C4-2B (cell line): ENCODE measurements around the gene SPATA12.

Source experiments
- H3K27ac ChIP-seq: fragments of 450-650 bp; 2 replicates; pipeline ENCODE4 v1.5.1; 2017
- ZFX ChIP-seq: fragments of 450-650 bp; IDR thresholded peaks from 2 replicates; pipeline ENCODE4 v1.6.1; 2017
- TF ChIP-seq, protein P1 (sequence below): fragments of 450-650 bp; conservative IDR thresholded peaks from 2 replicates; pipeline ENCODE4 v1.5.1; 2017; ENCODE audit warnings: mild to moderate bottlenecking

Gene SPATA12

DNA sequence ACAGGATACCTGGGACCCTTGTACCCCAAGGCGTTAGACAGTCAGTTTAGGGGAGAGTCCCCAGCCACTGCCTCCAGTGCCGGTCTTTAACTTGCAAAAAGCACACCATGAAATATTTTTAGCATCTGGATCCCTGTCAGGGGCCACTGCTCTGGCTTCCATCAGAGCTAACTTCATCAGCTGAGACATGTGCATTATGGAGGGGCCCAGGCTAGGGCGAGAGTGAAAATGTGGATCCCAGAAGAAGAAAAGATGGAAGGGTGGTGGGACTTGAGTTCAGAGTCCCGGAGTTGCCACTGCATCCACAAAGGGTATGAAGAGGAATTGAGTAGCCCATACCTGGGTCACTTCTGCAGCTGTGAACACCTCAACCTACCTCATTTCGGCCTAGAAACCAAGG is 23.5 kb upstream of the SPATA12 start:
- TF ChIP-seq, protein P1, sequence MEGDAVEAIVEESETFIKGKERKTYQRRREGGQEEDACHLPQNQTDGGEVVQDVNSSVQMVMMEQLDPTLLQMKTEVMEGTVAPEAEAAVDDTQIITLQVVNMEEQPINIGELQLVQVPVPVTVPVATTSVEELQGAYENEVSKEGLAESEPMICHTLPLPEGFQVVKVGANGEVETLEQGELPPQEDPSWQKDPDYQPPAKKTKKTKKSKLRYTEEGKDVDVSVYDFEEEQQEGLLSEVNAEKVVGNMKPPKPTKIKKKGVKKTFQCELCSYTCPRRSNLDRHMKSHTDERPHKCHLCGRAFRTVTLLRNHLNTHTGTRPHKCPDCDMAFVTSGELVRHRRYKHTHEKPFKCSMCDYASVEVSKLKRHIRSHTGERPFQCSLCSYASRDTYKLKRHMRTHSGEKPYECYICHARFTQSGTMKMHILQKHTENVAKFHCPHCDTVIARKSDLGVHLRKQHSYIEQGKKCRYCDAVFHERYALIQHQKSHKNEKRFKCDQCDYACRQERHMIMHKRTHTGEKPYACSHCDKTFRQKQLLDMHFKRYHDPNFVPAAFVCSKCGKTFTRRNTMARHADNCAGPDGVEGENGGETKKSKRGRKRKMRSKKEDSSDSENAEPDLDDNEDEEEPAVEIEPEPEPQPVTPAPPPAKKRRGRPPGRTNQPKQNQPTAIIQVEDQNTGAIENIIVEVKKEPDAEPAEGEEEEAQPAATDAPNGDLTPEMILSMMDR, result no peak
- no peak for TF ChIP-seq ZFX
- H3K27ac ChIP-seq, result no peak overlapping the region

DNA sequence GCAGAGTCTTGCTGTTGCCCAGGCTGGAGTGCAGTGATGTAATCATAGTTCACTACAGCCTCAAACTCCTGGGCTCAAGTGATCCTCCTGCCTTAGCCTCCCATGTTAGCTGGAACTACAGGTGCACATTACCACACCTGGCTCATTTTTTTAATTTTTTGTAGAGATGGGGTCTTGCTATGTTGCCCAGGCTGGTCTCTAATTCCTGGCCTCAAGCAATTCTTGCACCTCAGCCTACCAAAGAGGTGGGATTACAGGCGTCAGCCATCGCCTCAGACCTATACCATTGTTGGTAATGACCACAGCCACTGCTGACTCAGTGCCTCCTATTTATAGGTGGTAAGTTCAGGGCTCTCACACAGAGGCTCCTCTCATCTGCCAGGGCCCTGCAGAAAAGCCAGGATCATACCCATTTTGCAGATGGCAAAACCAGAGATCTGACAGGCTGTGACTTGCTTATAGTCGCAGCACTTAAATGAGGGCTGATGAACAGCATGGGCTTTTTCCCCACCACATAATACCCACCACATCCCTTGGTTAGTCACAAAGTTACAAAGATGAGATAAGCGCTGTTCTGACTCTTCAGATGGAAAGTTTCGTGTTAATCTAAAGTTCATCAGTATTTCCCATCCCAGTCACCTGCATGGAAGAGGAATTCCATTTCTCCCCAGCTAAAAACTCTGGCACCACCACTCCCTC is 21.8 kb upstream of the SPATA12 start:
- TF ChIP-seq, protein P1, result no peak
- no peak for TF ChIP-seq ZFX
- H3K27ac ChIP-seq, result no peak overlapping the region

DNA sequence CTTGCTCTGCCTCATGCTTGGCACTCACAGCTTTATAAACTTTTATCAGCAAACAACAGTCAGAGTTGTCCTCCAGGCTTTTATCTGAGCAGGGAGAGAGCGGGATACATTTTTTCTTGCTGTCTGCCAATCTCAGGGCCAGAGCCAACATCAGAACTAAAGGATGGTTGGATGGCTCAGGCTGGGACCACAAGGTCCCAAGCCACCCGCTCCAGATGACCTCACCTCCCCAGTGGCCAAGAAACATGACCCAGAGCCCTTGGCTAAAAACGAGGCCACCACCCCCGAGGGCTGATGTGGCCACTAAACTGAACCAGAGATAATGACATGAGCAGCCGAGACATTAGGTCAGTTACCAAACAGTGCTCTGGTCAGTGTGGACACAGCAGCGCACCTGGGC is 18.8 kb upstream of the SPATA12 start:
- H3K27ac ChIP-seq, result no peak overlapping the region

DNA sequence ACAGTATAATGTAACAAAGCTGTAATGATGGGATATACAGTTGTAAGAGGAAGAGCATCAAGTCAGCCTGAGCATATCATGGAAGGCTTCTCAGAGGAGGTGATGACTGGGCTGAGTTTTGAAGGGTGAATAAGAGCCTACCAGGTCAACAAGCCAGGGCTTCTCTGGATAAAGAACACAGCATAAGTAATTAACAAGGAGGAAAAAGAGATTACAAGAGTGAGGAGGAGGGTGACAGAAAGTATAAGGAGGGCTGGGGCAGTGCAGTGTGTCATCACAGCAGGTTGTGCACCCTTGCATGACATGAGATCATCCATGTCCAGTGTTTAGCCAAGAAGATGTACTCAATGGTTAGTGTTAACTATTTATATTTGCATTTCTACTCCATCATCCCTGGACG is 16.9 kb upstream of the SPATA12 start:
- TF ChIP-seq ZFX, result no peak
- TF ChIP-seq, protein P1, result no peak
- H3K27ac ChIP-seq, result no peak overlapping the region

More for the DNA sequence above, 18.8 kb upstream of the SPATA12 start:
- no peak for TF ChIP-seq ZFX
- TF ChIP-seq, protein P1, result no peak

DNA sequence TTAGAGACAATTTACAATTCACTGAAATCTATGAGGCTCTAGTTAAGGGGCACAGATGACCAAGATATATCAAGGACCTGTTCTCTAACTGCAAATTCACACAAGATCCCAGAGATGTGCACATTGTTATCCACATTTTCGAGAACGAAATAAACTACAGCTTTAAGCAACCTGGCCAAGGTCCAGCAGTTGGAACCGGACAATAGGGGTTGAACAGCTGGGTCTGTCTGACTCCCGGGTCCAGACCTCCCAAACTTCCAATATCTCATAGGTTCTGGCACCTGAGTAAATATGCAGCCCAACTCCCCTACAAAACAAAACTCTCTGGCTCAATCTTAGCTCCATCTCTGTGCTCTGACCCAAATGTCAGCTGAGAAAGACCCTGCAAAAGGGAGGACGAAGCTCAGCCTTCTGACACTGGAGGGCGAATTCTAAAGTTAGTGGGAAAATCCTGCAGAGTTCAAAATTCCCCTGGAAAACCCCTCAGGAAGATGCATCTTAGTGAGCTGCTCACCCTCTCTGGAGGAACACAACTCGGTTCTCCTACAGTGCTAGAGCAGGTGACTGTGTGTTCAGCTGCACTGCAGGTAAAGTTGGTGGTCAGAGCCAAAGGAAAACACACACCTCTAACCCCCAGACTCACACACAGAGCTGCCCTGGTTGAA is 14.2 kb upstream of the SPATA12 start:
- no peak for TF ChIP-seq ZFX
- TF ChIP-seq, protein P1, result no peak
- no peak overlapping the region for H3K27ac ChIP-seq

DNA sequence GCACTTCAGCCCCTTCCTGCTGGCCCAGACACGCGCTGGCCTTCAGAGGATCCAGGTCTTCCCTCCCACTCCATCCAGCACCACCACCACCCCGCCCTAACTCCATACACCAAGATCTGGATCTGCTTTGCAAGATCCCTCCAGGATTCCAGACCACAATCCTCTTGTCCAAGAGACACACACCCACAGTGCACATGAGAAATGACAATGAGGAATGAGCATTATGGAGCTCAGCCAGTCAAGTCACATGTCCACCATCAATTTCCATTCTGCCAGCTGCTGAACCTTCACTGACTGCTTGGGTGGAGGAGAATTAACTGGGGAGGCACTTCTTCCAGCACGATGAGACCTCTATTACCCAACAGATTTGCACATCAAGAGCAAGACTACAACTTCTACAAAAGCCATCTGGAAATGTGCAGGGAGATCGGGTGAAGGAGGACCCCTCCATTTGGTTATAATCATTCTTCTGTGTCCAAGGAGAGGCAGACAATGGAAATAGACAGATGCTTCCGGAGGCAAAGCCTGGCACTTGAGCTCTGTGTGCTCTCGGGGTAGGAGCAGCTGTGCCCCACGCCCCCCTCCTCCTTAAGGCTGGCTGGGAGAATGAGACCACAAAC is 12.3 kb upstream of the SPATA12 start:
- no peak overlapping the region for H3K27ac ChIP-seq
- TF ChIP-seq, protein P1, result no peak
- no peak for TF ChIP-seq ZFX

DNA sequence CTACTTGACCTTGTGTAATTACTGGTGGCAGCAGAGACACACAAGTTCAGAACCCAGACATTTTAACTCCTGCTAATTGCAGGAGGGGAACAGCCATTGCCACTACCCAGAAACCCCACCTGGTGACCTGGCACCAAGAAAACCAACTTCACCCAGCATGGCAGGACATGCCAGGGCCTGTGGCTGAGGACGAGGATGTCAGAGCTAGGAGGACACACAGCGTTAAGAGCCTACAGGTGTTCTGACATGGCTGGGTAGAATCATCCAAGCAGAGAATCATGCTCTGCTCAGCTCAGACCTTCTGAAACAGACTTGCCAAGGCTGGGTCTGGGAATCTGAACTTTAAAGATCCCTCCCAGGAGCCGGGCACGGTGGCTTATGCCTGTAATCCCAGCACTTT is 11.7 kb upstream of the SPATA12 start:
- no peak overlapping the region for H3K27ac ChIP-seq
- TF ChIP-seq, protein P1, result no peak
- TF ChIP-seq ZFX, result no peak
